HepG2 (cell line): ENCODE measurements around the gene CDA. TPM values are rescaled to one million over a fixed set of nuclear protein-coding genes. Genes with fewer than 3 reads are reported as not detected.

Experiments used
- ATAC-seq: fragments of 200-7000 bp; cut with Tn5 transposase; 3 replicates; pipeline ENCODE4 v1.9.1; 2020; ENCODE audit warnings: mild to moderate bottlenecking, moderate library complexity
- BruUV-seq: library from RNA; stranded (reverse); fragments of 400-500 nt; replicated peaks from 2 replicates; lab custom pipeline; 2021; lab: Mats Ljungman, UMichigan
- CTCF ChIA-PET: fragments of 300-600 bp; formaldehyde crosslinking; extraction: SDS; loops from one replicate; lab custom pipeline; 2021; ENCODE audit warnings: low total read pairs, inconsistent platforms, low intra/inter-chr PET ratio; lab: Yijun Ruan, JAX
- POLR2A ChIA-PET: fragments of 350-600 bp; sonication (Branson Sonifier 250); formaldehyde crosslinking; loops from one replicate; lab custom pipeline; 2020; ENCODE audit warnings: antibody characterized with exemption, inconsistent platforms; lab: Yijun Ruan, JAX
- DNase-seq: peaks from one replicate; pipeline ENCODE4 v3.0.0-alpha.2; 2015; ENCODE audit warnings: low spot score
- FAIRE-seq: peaks from 3 replicates; lab custom pipeline; 2011; peaks lifted over from hg19 to GRCh38; lab: Jason Lieb, UNC
- H2AFZ ChIP-seq: one replicate; pipeline ENCODE4 v1.6.1; 2011; ENCODE audit warnings: low read length, inconsistent platforms
- H3K27ac ChIP-seq: fragments of 300-600 bp; 3 replicates; pipeline ENCODE4 v1.8.0; 2011; ENCODE audit warnings: mixed run types, mild to moderate bottlenecking, mixed read lengths, low read length, inconsistent platforms; ENCODE audit not compliant: insufficient read depth; ENCODE audit errors: extremely low read length
- H3K27me3 ChIP-seq, 2 experiments: fragments of 200-600 bp in 1 of 2; 2 replicates in 1 of 2; 3 replicates in 1 of 2; pipeline versions ENCODE4 v1.6.0 to v1.8.0; 2011; ENCODE audit warnings: low read length in 2 of 2, mild to moderate bottlenecking in 2 of 2, moderate library complexity in 2 of 2, inconsistent platforms in 1 of 2; ENCODE audit not compliant: insufficient read depth in 2 of 2, control insufficient read depth in 1 of 2
- H3K36me3 ChIP-seq, 2 experiments: fragments of 200-600 bp in 1 of 2; replicated peaks in 1 of 2; 2 replicates in 1 of 2; 3 replicates in 1 of 2; pipeline versions ENCODE4 v1.5.1 to v1.8.0; 2011; ENCODE audit warnings: low read length in 2 of 2, inconsistent platforms in 1 of 2; ENCODE audit not compliant: insufficient read depth in 2 of 2, control insufficient read depth in 1 of 2
- H3K4me1 ChIP-seq: 2 replicates; pipeline ENCODE4 v1.5.1; 2012; ENCODE audit warnings: low read length, inconsistent platforms; ENCODE audit not compliant: insufficient read depth
- H3K4me2 ChIP-seq: 2 replicates; pipeline ENCODE4 v1.6.0; 2011; ENCODE audit warnings: low read depth, low read length, inconsistent platforms
- H3K4me3 ChIP-seq, 3 experiments: fragments of 200-600 bp in 1 of 3; sonication (generic), shearing (Covaris generic) in 1 of 3; replicated peaks in 1 of 3; 2 replicates each; pipeline ENCODE4 v1.5.1; 2011 to 2016; ENCODE audit warnings: low read length in 3 of 3, inconsistent platforms in 2 of 3, low read depth in 2 of 3, mild to moderate bottlenecking in 2 of 3, control low read depth in 1 of 3, mixed read lengths in 1 of 3; ENCODE audit not compliant: insufficient read depth in 1 of 3
- H3K79me2 ChIP-seq: one replicate; pipeline ENCODE4 v1.6.1; 2011; ENCODE audit warnings: low read length, inconsistent platforms; ENCODE audit not compliant: insufficient read depth
- H3K9ac ChIP-seq: 2 replicates; pipeline ENCODE4 v1.6.0; 2011; ENCODE audit warnings: mild to moderate bottlenecking, low read depth, low read length, inconsistent platforms; ENCODE audit not compliant: insufficient read depth
- H3K9me3 ChIP-seq: 2 replicates; pipeline ENCODE4 v1.5.1; 2012; ENCODE audit warnings: mild to moderate bottlenecking, low read length
- H4K20me1 ChIP-seq: 2 replicates; pipeline ENCODE4 v1.6.0; 2011; ENCODE audit warnings: inconsistent platforms, mild to moderate bottlenecking, low read length, moderate library complexity; ENCODE audit not compliant: insufficient read depth
- ERF ChIP-seq: IDR thresholded peaks from 2 replicates; pipeline ENCODE4 v1.6.1; 2018; ENCODE audit warnings: missing biosample characterization, missing genetic modification reagents
- FOXK2 ChIP-seq: fragments of 450-650 bp; IDR thresholded peaks from 2 replicates; pipeline ENCODE4 v1.6.1; 2016
- GATA4 ChIP-seq: sonication (generic); IDR thresholded peaks from 2 replicates; pipeline ENCODE4 v1.6.1; 2016; ENCODE audit warnings: antibody characterized with exemption, low read depth, borderline replicate concordance
- NRL ChIP-seq: sonication (generic); formaldehyde crosslinking; IDR thresholded peaks from 2 replicates; pipeline ENCODE4 v1.5.0; 2020; ENCODE audit warnings: missing genetic modification reagents, mild to moderate bottlenecking, moderate library complexity, borderline replicate concordance
- SIN3B ChIP-seq: fragments of 150-350 bp; IDR thresholded peaks from 2 replicates; pipeline ENCODE4 v1.6.1; 2014; ENCODE audit warnings: low read length
- SNAPC5 ChIP-seq: sonication (generic); formaldehyde crosslinking; IDR thresholded peaks from 2 replicates; pipeline ENCODE4 v1.8.1; 2023; ENCODE audit warnings: mild to moderate bottlenecking, missing genetic modification reagents, borderline replicate concordance
- SOX6 ChIP-seq, 2 experiments: fragments of 450-650 bp in 1 of 2; sonication (generic) in 1 of 2; formaldehyde crosslinking in 1 of 2; IDR thresholded peaks; 2 replicates each; pipeline versions ENCODE4 v1.4.0 to v1.6.1; 2017 to 2020; ENCODE audit warnings: antibody characterized with exemption in 1 of 2, mild to moderate bottlenecking in 1 of 2, missing genetic modification reagents in 1 of 2
- TBP ChIP-seq: sonication (generic); formaldehyde crosslinking; IDR thresholded peaks from 2 replicates; pipeline ENCODE4 v1.5.0; 2020; ENCODE audit warnings: missing genetic modification reagents
- ZBTB38 ChIP-seq: sonication (generic); formaldehyde crosslinking; IDR thresholded peaks from 2 replicates; pipeline ENCODE4 v1.5.1; 2020; ENCODE audit warnings: mild to moderate bottlenecking, missing genetic modification reagents
- ZFP1 ChIP-seq: IDR thresholded peaks from 2 replicates; pipeline ENCODE4 v1.6.1; 2016
- ZNF136 ChIP-seq: sonication (generic); formaldehyde crosslinking; IDR thresholded peaks from 2 replicates; pipeline ENCODE4 v1.8.1; 2022; ENCODE audit warnings: low read depth, mild to moderate bottlenecking, moderate library complexity, missing genetic modification reagents
- ZNF354B ChIP-seq: sonication (generic); formaldehyde crosslinking; IDR thresholded peaks from 2 replicates; pipeline ENCODE4 v1.8.0; 2022; ENCODE audit warnings: mild to moderate bottlenecking, missing genetic modification reagents
- ZNF768 ChIP-seq: sonication (generic); formaldehyde crosslinking; IDR thresholded peaks from 2 replicates; pipeline ENCODE4 v1.4.0; 2020; ENCODE audit warnings: missing genetic modification reagents
- WGBS: methylation state at CpG from one replicate; pipeline ENCODE4 v1.1.6; 2017; ENCODE audit warnings: low lambda C conversion rate; 5-methylcytosine and 5-hydroxymethylcytosine counted together
- in situ Hi-C: cut with HindIII; loops from 2 replicates; pipeline ENCODE4 v1.10.0; 2017; ENCODE audit warnings: low pct_unique_long_range_greater_than_20kb; ENCODE audit not compliant: extremely low pct_ligation_motif_present
- intact Hi-C: fragments of 100-400 bp; cut with micrococcal nuclease; formaldehyde crosslinking; loops from one replicate; pipeline ENCODE4 v1.10.0; 2022; ENCODE audit not compliant: unreplicated experiment
- polyA plus RNA-seq, 8 experiments: library from polyadenylated mRNA; depleted of rRNA in 3 of 8; stranded (reverse) in 7 of 8; unstranded in 1 of 8; fragments of >200 nt; fragmentation: Illumina TruSeq in 4 of 8; extraction: Trizol in 4 of 8; gene quantifications; 2 replicates each; pipeline versions ENCODE4 v1.2.1 to v1.2.3, GENCODE V29; 2011 to 2016; ENCODE audit warnings: low read depth in 4 of 8, missing spikeins in 1 of 8, mixed read lengths in 1 of 8; ENCODE audit not compliant: insufficient read depth in 1 of 8
- total RNA-seq, 5 experiments: library from RNA; depleted of rRNA; stranded (reverse); fragments of >200 nt; fragmentation: Illumina TruSeq; extraction: Trizol; gene quantifications; 2 replicates each; pipeline ENCODE4 v1.2.3, GENCODE V29; 2016; ENCODE audit warnings: low read depth in 1 of 5
- TF ChIP-seq, protein P1 (sequence below): sonication (generic); formaldehyde crosslinking; IDR thresholded peaks from 2 replicates; pipeline ENCODE4 v1.4.0; 2020; ENCODE audit warnings: missing genetic modification reagents
- TF ChIP-seq, protein P2 (sequence below): sonication (generic); formaldehyde crosslinking; IDR thresholded peaks from 2 replicates; pipeline ENCODE4 v1.5.0; 2020; ENCODE audit warnings: mild to moderate bottlenecking, missing genetic modification reagents
- TF ChIP-seq, protein P3 (sequence below): sonication (generic); formaldehyde crosslinking; IDR thresholded peaks from 2 replicates; pipeline ENCODE4 v1.8.0; 2022; ENCODE audit warnings: mild to moderate bottlenecking, missing genetic modification reagents
- TF ChIP-seq, protein P4 (sequence below): sonication (generic); formaldehyde crosslinking; IDR thresholded peaks from 2 replicates; pipeline ENCODE4 v1.5.1; 2020; ENCODE audit warnings: mild to moderate bottlenecking, missing genetic modification reagents, borderline replicate concordance
- TF ChIP-seq, protein P5 (sequence below): sonication (generic); formaldehyde crosslinking; IDR thresholded peaks from 2 replicates; pipeline ENCODE4 v1.5.0; 2020; ENCODE audit warnings: mild to moderate bottlenecking, low read depth, missing genetic modification reagents, borderline replicate concordance

The CDA gene
- total and polyA plus RNA-seq, 2 of the 13 experiments (the other 11 are each of a cell fraction or from before 2014, with no cell fraction given) = 0.66 to 2.1 TPM

GRCh38 chr1:20558191-20558590 is 30.7 kb upstream of the CDA start:
- BruUV-seq = no TSS peak
- POLR2A ChIA-PET = no interaction called here
- TF ChIP-seq GATA4 = no peak
- TF ChIP-seq ZNF136 (CRISPR knock-in tag) = no peak
- TF ChIP-seq ERF (CRISPR knock-in tag) = no peak
- TF ChIP-seq, protein P1, sequence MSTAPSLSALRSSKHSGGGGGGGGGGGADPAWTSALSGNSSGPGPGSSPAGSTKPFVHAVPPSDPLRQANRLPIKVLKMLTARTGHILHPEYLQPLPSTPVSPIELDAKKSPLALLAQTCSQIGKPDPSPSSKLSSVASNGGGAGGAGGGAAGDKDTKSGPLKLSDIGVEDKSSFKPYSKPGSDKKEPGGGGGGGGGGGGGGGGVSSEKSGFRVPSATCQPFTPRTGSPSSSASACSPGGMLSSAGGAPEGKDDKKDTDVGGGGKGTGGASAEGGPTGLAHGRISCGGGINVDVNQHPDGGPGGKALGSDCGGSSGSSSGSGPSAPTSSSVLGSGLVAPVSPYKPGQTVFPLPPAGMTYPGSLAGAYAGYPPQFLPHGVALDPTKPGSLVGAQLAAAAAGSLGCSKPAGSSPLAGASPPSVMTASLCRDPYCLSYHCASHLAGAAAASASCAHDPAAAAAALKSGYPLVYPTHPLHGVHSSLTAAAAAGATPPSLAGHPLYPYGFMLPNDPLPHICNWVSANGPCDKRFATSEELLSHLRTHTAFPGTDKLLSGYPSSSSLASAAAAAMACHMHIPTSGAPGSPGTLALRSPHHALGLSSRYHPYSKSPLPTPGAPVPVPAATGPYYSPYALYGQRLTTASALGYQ (CRISPR knock-in tag) = no peak
- TF ChIP-seq FOXK2 = no peak
- TF ChIP-seq SOX6 (IDR thresholded peaks at IDR 0.05) = no peak
- TF ChIP-seq SOX6 (CRISPR knock-in tag; IDR thresholded peaks at IDR 0.05) = no peak
- TF ChIP-seq ZNF768 (CRISPR knock-in tag) = no peak
- TF ChIP-seq SNAPC5 (CRISPR knock-in tag) = no peak
- TF ChIP-seq ZNF354B = no peak
- TF ChIP-seq TBP (CRISPR knock-in tag) = no peak
- no peak for TF ChIP-seq SIN3B
- no peak for TF ChIP-seq ZBTB38 (CRISPR knock-in tag)
- TF ChIP-seq, protein P2, sequence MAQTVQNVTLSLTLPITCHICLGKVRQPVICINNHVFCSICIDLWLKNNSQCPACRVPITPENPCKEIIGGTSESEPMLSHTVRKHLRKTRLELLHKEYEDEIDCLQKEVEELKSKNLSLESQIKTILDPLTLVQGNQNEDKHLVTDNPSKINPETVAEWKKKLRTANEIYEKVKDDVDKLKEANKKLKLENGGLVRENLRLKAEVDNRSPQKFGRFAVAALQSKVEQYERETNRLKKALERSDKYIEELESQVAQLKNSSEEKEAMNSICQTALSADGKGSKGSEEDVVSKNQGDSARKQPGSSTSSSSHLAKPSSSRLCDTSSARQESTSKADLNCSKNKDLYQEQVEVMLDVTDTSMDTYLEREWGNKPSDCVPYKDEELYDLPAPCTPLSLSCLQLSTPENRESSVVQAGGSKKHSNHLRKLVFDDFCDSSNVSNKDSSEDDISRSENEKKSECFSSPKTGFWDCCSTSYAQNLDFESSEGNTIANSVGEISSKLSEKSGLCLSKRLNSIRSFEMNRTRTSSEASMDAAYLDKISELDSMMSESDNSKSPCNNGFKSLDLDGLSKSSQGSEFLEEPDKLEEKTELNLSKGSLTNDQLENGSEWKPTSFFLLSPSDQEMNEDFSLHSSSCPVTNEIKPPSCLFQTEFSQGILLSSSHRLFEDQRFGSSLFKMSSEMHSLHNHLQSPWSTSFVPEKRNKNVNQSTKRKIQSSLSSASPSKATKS = no peak
- no peak for TF ChIP-seq NRL (CRISPR knock-in tag)
- TF ChIP-seq, protein P3, sequence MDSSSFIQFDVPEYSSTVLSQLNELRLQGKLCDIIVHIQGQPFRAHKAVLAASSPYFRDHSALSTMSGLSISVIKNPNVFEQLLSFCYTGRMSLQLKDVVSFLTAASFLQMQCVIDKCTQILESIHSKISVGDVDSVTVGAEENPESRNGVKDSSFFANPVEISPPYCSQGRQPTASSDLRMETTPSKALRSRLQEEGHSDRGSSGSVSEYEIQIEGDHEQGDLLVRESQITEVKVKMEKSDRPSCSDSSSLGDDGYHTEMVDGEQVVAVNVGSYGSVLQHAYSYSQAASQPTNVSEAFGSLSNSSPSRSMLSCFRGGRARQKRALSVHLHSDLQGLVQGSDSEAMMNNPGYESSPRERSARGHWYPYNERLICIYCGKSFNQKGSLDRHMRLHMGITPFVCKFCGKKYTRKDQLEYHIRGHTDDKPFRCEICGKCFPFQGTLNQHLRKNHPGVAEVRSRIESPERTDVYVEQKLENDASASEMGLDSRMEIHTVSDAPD = no peak
- no peak for TF ChIP-seq ZFP1 (CRISPR knock-in tag)
- TF ChIP-seq, protein P4, sequence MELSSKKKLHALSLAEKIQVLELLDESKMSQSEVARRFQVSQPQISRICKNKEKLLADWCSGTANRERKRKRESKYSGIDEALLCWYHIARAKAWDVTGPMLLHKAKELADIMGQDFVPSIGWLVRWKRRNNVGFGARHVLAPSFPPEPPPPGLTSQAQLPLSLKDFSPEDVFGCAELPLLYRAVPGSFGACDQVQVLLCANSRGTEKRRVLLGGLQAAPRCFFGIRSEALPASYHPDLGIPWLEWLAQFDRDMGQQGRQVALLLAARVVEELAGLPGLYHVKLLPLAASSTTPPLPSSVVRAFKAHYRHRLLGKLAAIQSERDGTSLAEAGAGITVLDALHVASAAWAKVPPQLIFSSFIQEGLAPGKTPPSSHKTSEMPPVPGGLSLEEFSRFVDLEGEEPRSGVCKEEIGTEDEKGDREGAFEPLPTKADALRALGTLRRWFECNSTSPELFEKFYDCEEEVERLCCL = no peak
- TF ChIP-seq, protein P5, sequence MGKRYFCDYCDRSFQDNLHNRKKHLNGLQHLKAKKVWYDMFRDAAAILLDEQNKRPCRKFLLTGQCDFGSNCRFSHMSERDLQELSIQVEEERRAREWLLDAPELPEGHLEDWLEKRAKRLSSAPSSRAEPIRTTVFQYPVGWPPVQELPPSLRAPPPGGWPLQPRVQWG (CRISPR knock-in tag) = no peak

More at GRCh38 chr1:20558191-20558590, 30.7 kb upstream of the CDA start:
- ATAC-seq (no peak), FAIRE-seq (no peak), DNase-seq (no peak)
- Histone ChIP-seq H2AFZ (no peak overlapping the region), H3K79me2 (no peaks in the 10 kb centered on the region), H3K9me3 (no peaks in the 10 kb centered on the region), H3K36me3 (no peaks in the 10 kb centered on the region), H3K9ac (no peak overlapping the region), H4K20me1 (no peaks in the 10 kb centered on the region; the same call in 1 of the 2 replicates), H3K27me3 (peaks cover 3 to 7% of the 10 kb centered on the region in 2 experiments; a peak in 2 of 5 replicates), H3K4me3 (no peak overlapping the region), H3K4me2 (no peak overlapping the region), H3K27ac (no peak overlapping the region), H3K4me1 (peaks cover 14% of the 10 kb centered on the region)
- intact Hi-C loops = no loop called here
- 73% methylated on average over 5 of the region's 5 CpGs for WGBS
- in situ Hi-C loops = no loop called here
- CTCF ChIA-PET = no interaction called here
